Glomerular visceral epithelial cell (primary cell): ENCODE results near the gene FGF12.

Experiments
- DNase-seq: peaks from one replicate; pipeline ENCODE4 v3.0.0-alpha.2; 2016; ENCODE audit errors: extremely low spot score

Gene FGF12

DNA sequence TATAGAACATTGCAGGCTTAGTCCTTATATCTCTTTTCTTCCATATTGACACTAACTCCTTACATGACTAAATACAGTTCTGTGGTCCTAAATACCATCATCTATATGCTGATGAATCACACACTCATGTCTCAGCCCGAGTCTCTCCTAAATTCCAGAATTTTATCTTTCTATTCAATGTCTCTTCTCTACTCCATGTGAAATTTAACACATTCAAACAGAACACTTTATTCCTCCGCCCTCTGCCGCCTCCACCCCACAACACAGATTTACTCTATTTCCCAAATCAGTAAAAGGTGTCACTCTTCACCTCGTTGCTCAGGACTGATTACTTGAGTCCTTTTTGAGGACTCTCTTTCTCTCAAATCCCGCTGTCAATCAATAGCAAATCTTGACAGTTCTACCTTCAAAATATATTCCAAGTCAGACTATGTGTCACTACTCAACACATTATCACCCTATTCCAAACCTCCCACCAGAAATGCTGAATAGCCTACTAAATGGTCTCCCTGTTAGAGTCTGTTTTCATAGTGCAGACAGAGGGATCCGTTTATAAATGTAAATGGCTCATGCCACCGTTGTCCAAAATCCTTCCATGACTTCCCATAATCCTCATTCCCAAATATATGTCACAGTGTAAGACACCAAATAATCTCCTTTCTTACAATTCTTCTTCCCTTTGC is 230.3 kb downstream of the FGF12 start:
- DNase-seq: no peak

DNA sequence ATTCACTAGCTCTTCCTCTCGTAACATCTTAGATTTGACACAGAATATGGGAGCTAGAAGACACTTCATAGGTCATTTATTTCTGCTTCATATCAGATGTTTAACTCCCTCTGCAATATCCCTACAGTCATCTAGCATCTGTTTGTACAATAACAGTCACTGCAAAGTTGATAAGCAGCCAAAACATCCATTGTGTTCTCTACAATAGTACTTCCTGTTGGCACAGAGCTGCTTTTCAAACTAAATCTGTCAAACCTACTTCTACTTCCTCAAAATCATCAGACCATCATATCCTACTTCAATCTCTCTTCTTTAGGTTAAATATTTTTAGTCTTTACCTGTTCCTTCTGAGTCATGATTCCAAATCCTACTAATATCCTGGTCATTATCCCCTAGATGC is 233.2 kb downstream of the FGF12 start:
- no peak for DNase-seq

DNA sequence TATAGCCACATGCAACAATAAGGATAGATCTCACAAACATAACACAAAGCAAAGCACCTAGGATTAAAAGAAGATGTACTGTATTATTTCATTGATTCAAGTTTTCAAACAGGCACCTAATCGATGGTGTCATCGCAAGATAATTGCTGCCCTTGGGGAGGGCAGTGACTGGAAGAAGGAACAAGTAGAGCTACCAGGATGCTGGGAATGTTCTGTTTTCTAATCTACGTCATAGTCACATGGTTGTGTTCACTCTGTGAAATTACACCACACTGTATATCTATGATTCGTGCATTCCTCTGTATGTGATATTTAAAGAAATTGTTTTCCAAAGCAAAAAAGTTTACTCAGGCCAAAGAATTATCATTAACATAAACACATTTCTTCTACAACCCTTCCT is 236.6 kb downstream of the FGF12 start:
- DNase-seq: no peak

DNA sequence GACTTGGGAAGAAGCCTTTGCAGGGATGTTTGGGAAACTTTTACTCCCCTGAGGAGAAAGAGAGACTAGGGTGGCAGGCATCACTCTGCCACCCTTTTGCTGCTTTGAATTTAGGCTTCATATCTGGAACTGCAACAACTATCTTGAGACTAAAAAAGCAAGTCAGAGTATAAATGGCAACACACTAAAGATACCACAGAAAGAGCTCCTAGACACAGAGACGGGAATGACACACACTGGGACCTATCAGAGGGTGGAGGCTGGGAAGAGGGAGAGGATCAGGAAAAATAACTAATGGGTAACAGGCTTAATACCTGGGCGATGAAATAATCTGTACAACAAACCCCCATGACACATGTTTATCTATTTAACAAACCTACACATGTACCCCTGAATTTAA is 237.8 kb downstream of the FGF12 start:
- DNase-seq: no peak

DNA sequence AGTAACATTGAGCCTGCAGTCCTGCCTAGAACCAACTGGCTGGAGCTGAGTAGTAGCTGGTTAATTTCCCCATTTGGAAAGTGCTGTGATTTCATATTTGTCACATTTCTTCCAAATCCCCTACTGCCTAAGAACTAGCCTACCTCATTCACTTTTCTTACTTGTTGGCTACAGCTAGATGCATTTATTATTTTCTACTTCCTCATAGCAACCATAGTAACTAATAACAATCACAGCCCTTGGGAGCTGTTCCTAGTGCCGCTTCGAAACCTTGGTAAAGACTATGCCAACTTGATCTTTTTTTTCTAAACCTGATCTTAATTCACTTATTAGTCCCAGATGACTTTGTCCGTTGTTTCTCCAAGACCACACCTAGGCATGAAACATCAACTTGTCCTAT is 240.3 kb downstream of the FGF12 start:
- DNase-seq: no peak

DNA sequence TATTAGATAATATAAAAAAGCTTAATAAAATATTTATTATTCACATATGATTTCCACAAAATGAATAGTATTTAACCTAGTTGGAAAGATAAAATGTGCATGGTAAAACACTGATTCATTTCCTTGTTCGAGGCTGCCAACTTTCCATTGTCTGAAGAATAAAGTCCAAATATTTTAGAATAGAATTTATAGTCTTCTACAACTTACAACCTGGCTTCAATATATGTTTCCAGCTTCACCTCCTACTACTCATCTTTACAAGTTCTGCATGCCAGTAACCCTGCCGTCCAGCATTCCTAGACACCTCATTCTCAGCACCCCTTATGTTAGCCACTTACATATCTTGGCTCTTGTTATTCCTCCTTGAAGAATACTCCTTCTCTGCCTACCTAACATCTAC is 244.5 kb downstream of the FGF12 start:
- no peak for DNase-seq

DNA sequence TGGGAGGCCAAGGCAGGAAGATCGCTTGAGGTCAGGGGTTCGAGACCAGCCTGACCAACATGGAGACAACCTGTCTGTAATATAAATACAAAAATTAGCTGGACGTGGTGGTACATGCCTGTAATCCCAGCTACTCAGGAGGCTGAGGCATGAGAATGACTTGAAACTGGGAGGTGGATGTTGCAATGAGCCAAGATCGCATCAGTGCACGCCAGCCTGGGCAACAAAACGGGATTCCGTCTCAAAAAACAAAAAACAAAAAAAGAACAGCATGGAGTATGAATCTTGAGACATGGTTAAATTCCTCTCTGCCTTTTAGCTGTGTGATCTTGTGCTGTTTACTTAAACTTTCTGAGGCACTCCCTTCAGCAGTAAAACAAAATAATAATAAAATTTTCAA is 244.9 kb downstream of the FGF12 start:
- no peak for DNase-seq

DNA sequence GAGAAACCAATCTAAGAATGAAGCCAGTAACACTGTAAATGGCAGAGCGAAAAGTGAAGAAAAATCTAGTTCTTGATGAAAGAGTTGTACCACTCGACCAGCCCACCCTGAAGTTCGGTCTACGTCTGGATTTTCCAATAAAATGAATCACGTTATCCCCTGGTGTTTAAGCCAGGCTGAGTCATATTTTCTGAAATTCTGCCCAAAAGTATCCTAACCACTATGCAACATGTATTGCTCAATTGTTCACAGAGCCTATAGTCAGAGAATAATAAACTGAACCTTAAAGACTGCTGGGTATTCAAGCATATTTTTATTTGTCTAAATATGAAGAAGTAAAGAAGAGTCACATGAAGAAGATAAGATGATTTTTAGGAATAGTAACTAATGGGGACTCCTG is 245.7 kb downstream of the FGF12 start:
- peak; percentile 41 for DNase-seq

DNA sequence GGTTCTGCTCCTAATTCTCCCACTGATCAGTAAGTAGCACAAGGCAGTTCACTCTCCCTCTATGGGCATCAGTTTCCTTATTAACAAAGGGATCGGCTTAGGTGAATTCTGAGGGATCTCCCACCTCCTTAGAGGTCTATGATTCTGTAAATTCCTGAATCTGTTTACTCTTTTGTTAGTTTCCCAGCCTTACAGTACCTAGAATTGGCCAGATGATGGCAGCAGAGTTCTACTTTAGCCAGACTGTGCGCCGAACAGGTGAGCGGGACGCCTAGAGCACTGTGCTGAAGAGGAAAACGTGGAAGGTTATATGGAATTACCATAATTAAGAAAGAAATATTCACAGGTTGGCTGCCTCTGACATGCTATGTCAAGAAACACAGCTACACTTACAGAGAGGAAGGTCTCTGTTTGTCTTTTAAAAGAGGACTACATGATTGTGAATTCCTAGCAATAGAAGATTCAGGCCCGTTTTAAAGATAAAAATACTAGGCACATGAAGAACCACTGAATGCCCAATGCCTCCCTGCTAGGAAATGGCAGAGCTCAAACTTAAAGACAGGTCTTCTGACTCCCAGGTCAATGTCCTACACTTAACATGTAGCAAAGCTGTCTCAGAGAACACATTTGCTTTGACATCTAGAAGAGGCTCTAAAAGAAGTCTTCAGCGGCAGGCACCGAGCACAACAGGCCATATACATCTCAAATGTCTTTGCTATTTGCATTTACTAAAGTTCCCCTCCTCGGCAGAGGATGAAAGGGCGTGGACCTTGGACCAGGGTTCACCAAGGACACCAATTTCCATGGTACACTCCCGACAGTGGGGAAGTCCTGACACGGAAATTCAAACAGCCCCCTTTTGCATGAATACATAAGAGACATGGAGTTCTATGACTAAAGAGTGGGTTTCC is 259.9 kb downstream of the FGF12 start:
- peak; percentile 50 for DNase-seq

DNA sequence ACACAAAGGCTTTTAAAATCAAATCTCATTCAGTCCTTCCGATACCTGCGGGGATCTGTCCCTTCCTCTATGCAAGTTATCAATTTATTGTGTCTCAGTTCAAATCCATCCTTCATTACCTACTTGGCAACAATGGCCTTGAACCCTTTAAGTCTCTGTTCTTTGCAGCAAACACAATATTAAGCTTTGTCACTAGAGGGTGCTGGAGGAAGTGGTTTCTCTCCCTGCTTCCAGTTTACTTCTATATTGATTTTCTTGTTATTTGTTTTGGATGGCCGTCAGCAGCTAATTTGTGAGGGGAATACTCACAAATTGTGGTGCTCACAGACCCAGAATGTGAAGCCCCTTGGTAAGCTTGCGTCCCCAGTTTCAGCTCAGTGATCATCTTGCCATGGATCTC is 278.3 kb downstream of the FGF12 start:
- DNase-seq: no peak

DNA sequence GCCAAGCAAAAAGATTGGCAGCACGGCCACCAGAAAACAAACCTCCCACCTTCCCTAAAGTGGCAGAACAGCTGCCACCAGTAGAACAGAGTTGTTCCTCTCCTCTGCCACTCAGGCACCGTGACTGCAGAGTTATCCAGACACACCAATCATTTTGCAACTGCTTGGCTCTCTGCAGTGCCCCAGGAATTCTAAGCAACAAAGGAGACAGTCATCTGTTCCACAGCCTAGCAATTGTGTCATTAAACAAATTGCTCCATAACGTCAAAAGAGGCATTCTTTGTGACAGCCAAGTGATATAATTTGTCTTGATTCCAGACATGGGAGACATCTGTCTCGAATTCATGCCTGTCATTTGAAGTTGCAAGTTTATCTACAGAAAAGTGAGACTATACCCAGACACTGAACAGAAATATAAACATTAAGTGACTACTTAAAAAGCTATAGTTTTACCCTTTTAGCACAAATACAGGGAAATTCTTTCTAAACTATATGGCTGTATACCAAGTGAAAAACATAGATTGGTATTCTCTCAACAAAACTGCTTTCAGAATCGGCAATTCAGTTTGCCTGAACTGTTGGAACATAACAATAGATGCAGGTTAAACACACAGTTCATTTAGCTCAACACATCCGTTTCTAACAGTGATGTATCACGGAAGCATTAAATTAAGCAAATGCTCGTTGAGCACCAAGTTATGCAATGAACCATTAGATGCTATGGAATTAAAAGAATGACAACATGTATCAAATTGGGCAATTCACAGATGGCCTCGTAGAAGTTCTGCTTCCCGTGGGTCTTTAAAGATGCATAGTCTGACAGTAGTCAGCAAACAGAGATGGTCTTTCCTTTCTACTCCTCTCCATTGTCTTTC is 281.3 kb downstream of the FGF12 start:
- DNase-seq: no peak

DNA sequence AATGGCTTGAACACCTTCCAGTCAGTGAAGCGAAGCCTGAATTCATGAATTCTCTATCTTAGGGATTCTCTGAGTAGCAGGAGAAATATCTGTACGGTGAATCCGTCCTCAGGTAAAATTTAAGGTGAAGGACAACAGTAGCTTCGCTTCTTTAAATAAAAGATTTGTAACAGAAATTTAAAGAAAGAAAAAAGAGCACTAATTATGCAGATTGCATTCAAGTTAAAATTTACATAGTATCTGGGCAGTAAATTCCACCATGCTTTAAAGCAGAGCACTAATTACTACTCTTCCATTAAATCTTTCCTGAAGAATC is 282.6 kb downstream of the FGF12 start:
- DNase-seq: no peak

DNA sequence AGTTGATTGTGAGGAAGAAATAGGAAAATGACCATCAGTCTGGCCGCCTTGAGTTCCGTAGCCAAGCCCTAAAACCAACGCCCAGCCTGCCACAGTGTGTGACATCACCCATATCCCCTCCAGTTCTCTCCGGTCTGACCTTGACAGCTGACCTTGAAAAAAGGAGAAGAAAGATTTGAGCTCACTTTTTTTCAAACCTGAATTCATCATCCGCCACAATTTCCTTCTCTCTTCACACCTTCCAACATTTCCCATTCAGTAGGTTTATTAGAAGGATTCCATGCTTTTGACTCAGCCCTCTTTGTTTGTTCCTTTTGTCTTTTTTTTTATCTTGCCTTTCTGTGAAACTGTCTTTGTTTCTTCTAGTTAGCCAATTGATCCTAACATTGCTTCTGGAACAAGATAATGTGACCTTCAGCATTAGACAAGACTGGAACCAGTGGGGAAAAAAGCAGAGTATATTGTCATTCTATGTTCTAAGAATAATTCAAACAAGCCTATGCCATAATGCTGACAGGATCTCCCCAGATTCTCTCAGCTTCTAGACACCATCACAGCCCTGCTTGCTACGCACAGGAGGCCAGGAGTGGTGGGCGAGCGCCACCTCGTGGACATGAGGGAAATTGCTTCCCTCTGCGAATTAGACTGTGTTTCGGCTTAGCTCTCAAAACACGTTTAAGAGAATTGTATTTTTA is 283.1 kb downstream of the FGF12 start:
- peak; percentile 73 for DNase-seq

DNA sequence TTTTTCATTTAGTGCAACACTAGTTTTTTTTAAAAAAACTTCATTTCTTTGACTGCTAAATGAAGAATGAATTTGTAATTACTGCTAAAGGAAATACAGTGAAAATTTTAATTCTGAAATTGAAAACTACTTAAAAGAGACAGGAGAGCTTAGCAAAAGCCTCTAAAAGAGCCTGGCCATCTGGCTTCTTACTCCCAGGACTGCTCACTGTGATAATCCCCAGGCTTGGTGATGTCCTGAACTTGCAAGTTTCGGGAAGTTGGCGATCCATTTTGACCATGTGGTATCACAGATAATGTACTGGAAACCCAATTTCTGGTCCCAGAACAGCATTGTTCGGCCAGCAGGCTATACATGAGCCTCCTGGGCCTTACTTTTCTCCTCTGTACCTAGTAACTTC is 292.1 kb downstream of the FGF12 start:
- no peak for DNase-seq

DNA sequence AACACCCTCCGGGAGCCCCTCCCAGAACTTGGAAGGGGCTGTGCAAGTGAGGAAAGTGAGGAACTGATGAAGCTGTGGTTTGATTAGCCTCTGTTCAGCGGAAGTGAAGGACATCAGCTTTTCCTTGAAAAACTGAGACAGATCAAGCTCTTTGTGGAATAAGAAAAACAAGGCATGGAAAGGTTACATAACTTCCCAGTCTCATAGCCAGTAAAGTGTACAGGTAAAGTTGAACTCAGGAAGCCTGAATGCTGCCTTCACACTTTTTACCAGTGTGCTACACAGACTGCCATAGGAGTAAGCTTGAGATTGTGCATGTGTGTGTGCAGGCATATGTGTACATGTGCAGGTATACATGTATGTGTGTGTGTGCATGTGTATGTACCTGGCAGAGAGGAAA is 293.2 kb downstream of the FGF12 start:
- no peak for DNase-seq

DNA sequence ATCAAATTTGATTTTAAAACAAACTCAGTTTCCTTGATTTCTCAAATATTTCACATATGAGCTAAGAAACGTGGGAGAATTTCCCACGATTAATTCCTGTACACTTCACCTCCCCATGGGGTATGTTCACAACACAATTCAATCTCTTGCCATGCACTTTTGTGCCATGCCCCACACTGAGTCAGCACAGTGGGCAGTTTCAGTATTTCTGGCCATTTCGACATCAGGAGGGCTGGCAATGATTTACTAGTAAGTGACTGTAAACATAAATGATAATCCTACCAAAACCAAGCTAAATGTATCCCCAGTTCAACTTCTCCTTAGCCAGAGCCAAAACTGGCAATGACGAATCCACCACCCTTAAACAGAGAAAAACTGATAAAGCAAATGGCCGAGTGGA is 293.6 kb downstream of the FGF12 start:
- DNase-seq: peak; percentile 82

DNA sequence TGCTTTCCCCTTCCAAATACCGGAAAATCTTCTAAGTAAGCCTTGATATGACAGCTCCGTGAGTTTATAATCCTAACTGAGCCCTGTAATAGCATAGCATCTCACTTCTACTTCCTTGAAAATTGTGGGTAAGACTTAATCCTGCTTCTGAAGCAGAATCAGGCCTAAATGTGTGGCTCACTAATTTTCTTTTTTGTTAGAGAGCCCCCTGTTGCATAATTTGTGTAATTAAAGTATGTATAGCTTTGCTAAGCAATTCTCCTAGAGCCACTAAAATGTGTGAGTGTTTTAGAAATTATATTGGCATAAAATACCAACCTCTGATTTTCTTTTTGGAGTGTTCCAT is 304.4 kb downstream of the FGF12 start:
- peak; percentile 22 for DNase-seq

DNA sequence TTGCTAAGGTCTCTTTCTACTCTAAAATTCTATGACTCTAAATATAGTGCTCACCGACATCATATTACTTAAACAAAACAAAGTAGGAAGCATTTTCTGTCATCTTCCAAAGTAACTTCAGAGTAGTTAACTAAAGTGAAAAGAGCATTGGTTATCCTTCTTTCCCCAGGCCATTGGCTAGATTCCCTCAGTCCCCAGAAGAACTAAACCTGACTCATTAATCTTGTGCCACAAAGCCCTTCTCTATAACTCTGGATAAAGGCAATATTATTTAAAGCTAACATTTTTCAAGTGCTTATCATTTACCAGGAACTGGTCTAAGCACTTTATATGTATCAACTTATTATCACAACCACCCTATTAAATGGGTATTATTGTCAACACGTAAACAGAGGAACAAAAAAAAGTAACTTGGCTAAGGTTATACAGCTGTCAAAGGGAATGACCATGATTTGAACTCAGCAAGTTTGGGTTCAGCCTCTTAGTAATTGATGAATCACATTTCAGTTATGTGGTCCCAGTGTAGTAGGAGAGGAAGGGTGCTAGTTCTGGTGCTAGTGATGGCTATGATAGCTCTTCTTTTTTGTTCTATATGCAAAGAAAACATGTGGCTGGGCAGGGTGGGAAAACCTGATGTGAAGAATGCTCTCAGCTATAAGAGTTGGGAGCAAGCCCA is 304.9 kb downstream of the FGF12 start:
- DNase-seq: peak; percentile 15

DNA sequence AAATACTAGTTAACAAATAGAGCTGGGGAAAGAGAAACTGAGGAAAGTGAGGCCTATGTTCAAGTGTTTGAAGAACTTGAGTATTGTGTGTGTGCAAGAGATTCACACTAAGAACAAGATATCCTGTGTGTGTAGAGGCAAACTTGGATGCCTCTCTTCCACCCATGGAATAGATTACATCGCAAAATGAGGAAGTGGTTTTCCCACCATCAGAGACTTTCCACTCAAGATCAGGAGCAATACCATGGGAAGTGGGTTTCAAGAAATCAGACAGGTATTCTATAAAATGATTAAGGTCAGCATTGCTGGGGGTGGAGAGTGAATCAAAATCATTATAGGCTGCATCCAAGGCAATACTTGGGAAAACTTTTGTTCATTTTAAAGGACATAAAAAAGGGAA is 308.0 kb downstream of the FGF12 start:
- no peak for DNase-seq

DNA sequence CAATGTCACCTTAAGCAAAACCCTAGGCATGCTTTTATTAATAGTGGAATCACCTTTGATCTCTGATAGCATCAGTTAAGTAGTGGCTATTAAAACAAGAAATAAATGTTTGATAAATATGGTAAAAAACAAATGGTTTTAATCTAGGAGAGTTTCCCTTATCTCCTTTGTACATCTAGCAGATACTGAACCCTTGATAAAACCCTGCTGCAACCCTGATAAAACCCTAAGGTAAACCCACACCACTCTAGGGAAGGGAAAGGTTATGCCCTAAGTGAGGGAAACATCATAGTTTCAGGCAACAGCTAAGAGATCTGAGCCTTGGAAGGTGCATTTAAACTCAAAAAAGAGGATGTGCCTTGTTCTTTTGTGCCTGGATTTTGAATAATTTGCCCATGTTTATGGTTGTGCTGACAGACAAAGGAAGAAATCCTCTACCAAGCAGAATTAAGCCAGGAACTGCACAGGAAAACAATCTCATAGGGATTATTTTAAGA is 309.7 kb downstream of the FGF12 start:
- DNase-seq: no peak

DNA sequence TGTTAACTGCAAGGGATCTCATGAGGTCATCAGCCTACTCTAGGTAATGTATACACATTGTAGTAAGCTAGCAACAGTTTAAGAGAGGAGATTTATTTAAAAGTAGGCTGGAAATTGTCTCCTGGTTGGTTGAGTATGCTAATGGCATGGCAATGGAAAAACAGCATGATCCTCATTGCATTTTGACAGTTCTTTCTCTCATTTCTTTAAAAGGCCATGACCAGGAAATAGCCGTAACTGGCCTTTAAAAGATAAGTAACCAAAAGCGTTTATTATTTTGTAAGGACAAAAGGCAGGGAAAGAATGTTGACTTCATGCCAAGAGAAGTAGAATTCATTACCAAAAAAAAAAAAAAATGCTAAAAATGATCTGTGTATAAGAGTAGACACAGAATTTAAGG is 310.3 kb downstream of the FGF12 start:
- DNase-seq: no peak
